Astrocyte of the cerebellum (primary cell): Measurements from ENCODE around the gene FASTK.

ENCODE experiments used
- DNase-seq: peaks from one replicate; pipeline ENCODE4 v3.0.0-alpha.2; 2011; ENCODE audit warnings: low read depth
- H3K4me3 ChIP-seq: 2 replicates; pipeline ENCODE4 v1.5.1; 2011; ENCODE audit warnings: mild to moderate bottlenecking, low read depth, low read length, moderate library complexity
- CTCF ChIP-seq: IDR thresholded peaks from 2 replicates; pipeline ENCODE4 v1.5.1; 2012; ENCODE audit warnings: low read length, low read depth, moderate library complexity, mild to moderate bottlenecking; ENCODE audit errors: missing control alignments
- in situ Hi-C: cut with HindIII; loops from 2 replicates; pipeline ENCODE4 v1.10.0; 2017; ENCODE audit warnings: low sequenced_read_pairs

The FASTK gene

DNA sequence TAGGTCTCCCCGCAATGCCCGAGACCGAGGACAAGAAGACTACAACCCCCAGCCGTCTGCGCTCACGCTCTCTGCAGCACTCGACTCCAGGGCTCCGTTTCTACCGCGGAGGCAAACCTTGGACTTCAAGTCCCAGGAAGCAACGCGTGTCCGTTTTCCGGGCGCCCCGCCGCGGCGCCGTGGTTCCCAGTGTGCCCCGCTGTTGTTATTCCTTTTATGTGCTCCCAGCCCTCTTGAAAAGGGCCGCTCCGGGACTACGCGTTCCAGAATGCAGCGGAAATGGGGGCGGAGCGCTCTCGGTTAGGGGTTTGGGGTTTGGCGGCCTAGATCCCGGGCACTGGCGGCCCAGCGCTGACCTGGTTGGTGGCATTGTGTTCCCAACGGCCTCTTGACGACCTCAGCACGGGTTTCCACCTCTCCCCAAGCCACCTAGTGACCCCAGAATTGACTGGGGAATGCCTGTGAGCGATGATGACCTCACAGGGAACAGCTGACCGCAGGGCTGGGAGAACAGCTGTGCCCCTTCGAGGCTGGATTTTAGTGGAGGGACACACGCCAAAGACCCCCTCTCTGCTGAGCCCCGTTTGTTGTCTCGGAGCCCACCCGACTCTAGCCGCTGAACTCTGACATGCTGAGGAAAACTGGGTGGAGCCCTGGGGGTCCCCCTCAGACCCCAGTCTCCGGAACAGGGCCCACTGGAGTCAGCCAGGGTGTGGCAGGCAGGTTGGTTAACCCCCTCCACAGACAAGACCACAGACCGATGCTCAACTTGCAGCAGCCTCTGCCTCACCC, 22.4 kb downstream of the FASTK start:
- DNase-seq, result peak; percentile 99
- H3K4me3 ChIP-seq, result peak overlapping the region; percentile 66
- in situ Hi-C loops, result no loop called here

GRCh38 chr7:151057506-151057988, 23.1 kb downstream of the FASTK start, which contains the start of gene CDK5:
TSS of gene CDK5 (minus strand) at chr7:151057897. CDS start at chr7:151057848, 49 bp downstream.
- in situ Hi-C loops, result no loop called here
- TF ChIP-seq CTCF, result no peak
- peak within 1 kb of the TSS; percentile 66 for H3K4me3 ChIP-seq
- DNase-seq, result no peak

More for the DNA sequence above, 22.4 kb downstream of the FASTK start:
- TF ChIP-seq CTCF, result no peak

GRCh38 chr7:151056666-151057505, 23.7 kb downstream of the FASTK start:
- no peak for DNase-seq
- peak overlapping the region; percentile 66 for H3K4me3 ChIP-seq
- in situ Hi-C loops, result no loop called here
- no peak for TF ChIP-seq CTCF

GRCh38 chr7:151056283-151056665, 24.3 kb downstream of the FASTK start:
- DNase-seq, result no peak
- H3K4me3 ChIP-seq, result no peak overlapping the region
- no peak for TF ChIP-seq CTCF
- in situ Hi-C loops, result no loop called here

- in situ Hi-C loops, result no loop called here
- no peak for TF ChIP-seq CTCF
- no peak for DNase-seq
- no peak overlapping the region for H3K4me3 ChIP-seq
Observed at GRCh38 chr7:151053751-151054150, 26.9 kb downstream of the FASTK start.

DNA sequence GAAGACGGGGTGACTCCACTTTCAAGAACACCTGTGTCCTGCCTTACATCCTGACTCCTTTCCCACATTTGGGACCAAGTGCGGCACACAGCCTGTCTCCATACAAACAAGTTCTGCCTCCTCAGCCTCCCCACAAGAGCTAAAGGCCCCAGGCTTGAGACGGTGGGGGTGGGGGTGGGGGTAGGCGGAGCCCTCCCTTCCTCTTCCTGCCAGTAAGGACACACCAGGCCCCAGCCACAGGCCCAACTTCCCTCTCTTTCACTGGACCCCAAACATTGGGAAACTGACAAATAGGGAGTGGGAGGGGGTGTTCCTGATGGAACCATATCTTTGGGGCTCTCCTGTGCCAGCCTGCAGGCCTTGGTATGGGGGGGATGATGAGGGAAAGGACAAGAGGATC, 27.5 kb downstream of the FASTK start:
- in situ Hi-C loops, result no loop called here
- no peak for TF ChIP-seq CTCF
- no peak for DNase-seq
- no peak overlapping the region for H3K4me3 ChIP-seq
